HG02973 (cell line): Measurements from ENCODE around the gene ATF7.
"Not testable (repeated sequence)": the region's sequence is repeated elsewhere in the genome, so short reads cannot be mapped to it uniquely, and the experiment has no call there.

Source experiments
- ATAC-seq: cut with Tn5 transposase; IDR thresholded peaks from one replicate; pipeline ENCODE4 v1.9.1; 2021; ENCODE audit warnings: moderate library complexity; ENCODE audit not compliant: unreplicated experiment

The ATF7 gene

DNA sequence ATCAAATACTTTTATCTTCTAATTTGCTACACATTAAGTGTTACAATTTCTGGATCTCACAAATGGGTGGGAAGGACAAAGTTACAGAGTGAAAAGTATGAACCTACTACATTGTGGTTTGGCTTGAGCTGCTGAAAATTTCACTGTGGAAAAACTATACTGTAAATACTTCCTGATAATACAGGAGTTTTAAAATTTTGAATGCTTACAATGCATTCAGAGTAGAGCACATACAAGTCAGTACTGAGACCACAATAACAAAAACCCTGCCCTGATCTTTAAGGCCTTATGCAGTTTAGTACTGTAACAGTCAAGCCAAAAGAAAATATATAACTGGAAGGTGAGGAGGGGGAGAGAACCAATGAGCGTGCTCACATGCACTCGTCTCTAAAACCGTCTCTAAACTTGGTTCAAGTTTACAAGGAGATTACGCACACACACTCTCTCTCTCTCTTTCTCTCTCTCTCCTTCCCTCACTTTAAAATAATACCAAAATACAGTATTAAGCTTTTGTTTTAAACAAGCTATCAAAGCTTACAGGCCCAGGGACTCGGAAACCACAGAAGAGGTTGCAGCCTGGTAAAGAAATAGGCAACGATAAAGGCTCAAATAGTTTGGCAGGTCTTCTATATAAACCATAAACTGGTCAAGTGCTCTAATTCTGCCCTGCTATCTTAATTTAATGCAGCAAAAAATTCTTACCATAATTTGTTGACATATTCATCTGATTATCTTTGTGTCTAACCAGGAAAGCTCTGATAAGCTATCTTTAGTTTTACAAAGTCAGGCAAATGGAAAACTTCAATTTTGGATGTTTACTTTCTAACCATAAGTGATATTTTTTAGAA is 58.0 kb downstream of the ATF7 start:
- no peak for ATAC-seq

DNA sequence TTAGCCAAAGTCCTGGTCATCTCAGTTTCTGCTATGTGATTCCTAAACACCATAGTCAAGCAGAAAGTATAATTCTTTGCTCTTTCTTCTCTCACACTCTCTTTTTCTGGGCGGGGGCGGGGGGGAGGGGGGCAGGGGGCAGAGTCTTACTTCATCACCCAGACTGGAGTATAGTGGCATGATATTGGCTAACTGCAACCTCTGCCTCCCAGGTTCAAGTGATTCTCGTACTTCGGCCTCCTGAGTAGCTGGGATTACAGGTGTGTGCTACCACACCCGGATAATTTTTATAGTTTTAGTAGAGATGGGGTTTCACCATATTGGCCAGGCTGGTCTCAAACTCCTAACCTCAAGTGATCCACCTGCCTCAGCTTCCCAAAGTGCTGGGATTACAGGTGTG is 60.8 kb downstream of the ATF7 start:
- ATAC-seq, result not testable (repeated sequence)

DNA sequence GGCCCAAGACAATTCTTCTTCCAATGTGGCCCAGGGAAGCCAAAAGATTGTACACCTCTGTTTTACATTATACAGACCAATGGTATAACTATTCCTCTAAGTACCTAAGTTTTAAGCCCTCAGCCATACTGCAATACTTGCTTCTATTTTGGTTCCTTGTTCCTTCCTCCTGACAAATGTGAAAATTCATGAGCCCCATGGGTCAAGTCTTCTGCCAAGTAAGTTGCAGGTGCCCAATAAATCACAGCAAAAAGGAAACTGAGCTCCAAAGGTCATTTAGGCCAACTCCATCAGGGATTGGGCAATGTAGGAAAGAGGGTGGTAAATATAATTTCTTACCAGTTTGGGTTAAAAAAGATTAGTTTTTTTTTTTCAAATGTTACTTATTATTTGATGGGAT is 61.2 kb downstream of the ATF7 start:
- no peak for ATAC-seq

DNA sequence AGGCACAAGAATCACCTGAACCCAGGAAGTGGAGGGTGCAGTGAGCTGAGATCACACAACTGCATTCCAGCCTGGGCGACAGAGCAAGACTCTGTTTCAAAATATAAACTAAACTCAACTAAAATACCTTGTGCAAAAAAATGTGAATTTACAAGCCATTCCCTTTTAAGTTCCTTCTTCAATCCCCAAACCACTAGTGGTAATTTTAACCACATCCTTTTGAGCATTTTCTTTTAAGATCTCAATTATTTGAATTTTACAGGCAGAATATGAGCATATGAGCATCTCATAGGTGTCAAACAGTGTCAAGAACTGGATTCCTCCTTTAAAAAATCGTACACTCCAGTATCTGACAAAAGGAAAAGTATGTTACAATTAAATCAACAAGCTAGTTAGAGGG is 61.9 kb downstream of the ATF7 start:
- ATAC-seq, result no peak

DNA sequence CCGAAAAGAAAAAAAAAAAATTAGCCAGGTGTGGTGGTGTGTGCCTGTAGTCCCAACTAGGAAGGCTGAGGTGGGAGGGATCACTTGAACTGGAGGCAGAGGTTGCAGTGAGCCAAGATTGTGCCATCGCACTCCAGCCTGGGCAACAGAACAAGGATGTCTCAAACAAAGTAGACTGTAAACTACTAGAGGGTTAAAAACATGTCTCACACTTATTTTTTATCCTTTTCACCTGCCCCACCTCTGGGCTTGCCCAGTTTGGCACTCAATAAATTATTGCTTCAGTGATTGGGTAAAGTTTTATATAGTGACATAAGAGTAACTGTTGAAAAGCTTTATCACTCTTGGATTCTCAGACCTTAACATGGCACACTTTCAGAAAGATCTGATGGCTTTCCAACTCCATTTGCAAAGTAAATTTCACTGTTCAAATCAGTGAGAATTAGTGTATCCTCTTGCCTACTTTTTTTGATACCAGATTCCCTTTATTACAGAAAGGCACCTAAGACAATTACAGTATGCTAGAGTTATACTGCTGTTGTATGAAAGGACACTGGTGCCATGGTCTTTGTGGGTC is 62.6 kb downstream of the ATF7 start:
- ATAC-seq, result no peak

DNA sequence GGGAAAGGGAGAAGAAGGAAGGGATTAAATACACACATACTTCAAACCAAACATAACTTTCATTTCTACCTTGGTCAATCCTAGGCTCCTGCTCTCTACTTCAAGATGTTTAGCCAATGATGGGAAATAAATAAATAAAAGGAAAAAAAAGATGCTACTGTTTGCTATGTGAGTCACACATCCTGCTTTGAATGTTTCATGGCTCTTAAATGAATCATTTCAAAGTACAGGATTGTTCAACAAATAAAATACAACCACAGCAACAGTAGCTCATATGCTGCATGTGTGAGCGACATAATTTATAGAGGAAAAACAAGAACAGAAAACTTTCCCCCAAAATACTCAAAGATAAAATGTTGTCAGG is 64.6 kb downstream of the ATF7 start:
- ATAC-seq, result no peak

DNA sequence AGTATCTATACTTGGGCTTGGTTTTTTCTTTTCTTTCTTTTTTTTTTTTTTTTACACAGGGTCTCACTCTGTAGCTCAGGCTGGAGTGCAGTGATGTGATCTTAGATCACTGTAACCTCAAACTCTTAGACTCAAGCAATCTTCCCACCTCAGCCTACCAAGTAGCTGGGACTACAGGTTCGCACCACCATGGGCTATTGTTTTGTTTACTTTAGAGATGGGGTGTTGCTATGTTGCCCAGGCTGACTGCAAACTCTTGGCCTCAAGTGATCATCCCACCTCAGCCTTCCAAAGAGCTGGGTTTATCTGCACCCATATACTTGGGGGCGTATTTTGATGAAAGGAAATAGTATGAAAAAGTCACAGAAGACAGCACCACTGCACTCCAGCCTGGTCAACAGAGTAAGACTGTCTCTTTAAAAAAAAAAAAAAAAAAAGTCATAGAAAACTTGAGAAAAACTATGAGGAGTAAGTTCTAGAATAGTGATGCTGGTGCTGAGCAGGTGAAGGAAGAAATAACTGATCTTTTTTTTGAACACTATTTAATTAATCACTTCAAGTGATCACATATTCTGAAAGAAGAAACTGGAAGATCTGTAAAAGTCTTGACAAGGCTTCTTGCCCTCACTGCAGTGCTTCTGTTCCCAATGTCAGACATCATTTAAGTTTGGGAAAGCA is 65.1 kb downstream of the ATF7 start:
- no peak for ATAC-seq

DNA sequence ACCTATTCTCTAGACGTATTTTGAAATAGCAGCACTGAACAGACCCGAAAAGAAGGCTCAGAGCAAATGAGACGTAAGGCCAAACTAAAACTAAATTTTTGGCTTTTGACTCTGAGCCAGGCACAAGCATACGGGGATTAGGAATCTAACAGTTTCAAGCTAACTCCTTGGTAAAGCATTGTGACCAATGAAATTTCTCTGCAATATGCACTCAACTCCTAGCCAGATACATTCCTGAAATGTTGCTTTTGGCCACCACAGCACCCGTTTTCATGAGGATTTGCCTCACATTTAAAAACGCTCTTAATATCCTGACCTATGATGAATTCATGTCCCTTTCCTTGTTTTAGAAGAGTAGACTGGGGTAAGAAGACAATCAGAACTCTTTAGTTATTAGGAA is 65.8 kb downstream of the ATF7 start:
- ATAC-seq, result no peak

DNA sequence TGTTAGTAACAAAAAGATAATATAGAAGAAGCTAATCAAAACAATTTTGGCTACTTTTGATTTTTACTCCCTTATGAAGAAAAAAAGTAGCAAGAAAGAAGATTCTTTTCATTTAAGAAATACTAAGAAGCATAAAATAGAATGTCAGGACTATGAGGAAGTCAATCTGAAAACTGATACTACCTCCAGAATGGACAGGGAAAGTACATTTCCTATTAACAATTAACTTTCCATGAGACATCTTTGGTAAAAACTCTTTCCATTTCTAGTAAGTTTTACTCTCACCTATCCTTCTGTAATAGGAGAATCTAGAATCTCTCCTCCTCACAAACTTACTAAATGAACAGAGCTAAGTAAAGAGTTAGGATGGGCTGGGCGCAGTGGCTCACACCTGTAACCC is 67.6 kb downstream of the ATF7 start:
- no peak for ATAC-seq

DNA sequence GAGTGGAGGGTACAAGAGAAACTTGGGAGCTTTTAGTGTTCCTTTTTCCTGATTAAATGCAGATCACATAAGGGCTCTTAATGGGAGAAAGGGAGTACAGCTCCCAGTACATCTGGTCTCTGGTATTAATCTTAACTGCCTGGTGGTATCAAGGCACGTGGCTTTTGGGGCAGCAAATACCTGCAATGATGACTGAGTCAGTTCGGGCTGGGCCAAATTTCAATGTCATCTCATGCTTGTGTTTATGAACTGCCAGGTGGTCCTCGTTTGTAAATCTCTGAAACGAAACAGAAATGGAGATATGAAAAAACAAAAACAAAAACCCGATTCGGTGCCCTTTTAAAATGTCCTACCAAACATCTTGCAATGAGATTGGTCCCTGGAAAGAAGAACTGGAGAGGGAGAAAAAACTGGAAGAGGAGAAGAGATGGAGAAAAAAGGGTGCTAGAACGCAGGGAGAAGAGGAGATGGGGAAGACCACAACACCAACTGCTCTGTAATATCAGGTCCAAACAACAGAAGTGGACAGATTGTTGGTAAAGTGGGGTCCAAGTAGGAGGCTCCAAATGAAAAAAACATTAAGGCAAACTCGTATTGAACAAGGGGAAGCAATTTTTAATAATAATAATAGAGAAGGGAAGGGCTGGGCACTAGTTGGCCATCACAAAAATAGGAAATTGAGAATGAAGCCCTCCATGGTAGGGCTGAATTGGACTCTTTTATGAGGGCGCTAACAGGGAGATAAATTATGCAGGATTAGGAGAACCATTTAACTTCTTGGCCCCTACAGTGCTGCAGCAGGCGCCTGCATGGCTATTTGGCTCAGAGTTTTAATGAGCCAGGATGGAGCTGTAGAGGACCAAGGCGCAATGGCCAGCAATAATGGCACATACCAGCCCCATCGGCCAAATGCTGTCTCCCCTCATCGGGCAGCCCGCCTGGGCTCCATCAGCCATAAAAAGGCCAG is 73.5 kb downstream of the ATF7 start:
- no peak for ATAC-seq

DNA sequence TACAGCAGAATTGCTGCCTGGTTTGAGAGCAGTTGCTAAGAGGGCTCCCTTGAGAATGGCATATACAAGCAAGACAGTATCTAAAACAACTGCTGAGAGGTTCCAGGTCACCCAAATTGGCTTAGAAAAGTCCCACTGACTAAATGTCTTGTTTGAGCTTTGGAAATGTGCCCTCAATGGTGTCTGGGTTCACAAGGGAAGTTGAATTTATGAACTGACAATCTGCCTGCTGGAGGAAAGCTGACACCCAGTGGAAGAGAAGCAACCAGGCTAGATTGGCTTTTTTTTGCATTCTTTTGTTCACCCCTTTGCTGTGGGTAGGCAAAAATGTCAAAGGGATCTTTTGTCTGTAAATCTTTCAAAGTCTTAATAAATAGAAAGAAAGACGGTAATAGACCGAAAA is 74.3 kb downstream of the ATF7 start:
- ATAC-seq, result no peak

DNA sequence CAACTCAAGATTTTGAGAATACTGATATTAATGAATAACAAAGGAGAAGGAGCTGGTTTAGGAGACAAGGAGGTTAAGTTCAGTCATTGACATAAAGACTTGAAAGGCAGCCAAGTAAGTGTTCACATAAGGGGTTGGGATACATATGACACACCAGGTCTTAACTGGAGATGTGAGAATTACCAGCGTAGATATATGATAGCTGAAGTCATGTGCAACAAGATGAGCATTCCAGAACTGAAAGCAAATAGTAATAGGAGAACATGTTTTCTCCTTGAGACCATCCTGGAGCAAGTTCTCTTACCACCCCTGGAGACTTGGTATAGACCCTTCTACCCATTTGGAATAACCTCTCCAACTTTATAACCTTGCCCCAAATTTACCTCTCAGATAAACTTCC is 75.6 kb downstream of the ATF7 start:
- no peak for ATAC-seq

DNA sequence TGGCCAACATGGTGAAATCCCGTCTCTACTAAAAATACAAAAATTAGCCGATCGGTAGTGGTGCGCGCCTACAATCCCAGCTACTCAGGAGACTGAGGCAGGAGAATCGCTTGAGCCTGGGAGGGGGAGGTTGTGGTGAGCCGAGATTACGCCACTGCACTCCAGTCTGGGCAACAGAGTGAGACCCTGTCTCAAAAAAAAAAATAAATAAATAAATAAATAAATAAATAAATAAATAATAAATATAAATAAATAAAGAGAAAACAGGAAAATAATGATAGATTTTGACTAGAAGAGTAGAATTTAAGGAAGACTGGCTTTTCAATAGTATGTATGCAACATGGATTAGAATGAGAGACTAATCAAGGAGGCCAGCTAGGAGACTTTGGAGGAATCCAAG is 76.1 kb downstream of the ATF7 start:
- not testable (repeated sequence) for ATAC-seq

DNA sequence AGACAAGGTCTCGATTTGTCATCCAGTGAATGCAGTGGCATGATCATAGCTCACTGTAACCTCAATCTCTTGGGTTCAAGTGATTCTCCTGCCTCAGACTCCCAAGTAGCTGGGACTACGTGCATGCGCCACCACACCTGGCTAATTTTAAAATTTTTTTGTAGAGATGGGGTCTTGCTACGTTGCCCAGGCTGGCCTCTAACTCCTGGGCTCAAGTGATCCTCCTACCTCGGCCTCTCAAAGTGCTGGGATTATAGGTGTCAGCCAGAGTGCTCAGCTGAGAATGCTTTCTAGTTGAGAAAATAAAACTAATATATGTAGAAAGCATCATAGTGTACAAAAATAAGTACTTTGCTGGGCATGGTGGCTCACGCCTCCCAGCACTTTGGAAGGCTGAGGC is 77.8 kb downstream of the ATF7 start:
- ATAC-seq, result not testable (repeated sequence)

DNA sequence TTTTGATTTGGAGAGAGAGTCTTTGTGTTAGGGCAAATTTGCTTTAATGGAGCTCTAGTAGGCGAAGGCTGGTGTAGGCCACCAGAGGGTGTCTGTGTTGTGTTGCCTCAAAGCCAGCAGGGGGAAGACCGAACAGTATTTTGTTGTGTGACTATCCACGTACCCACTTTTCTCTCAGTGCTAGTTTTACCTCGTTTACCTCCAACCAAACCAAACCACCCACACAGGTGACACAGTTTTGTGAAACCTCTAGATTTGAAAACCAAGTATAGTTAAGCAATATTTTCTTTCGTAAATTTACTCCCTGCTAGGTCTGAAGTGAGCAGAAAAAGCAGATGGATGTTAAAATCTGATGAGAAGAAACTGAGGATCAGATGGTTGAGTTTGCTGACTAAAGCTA is 82.6 kb downstream of the ATF7 start:
- peak; percentile 59 for ATAC-seq

DNA sequence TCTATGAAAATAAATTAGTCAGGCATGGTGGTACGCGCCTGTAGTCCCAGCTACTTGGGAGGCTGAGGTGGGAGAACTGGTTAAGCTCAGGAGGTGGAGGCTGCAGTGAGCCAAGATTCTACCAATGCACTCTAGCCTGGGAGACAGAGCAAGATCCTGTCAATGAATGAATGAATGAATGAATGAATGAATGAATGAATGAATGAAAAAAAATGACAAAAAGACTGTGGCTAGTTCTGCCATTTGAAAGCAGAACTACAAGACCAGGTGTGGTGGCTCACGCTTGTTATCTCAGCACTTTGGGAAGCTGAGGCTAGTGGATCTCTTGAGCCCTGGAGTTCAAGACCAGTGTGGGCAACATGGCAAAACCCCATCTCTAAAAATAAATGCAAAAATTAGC is 86.7 kb downstream of the ATF7 start:
- ATAC-seq, result no peak

DNA sequence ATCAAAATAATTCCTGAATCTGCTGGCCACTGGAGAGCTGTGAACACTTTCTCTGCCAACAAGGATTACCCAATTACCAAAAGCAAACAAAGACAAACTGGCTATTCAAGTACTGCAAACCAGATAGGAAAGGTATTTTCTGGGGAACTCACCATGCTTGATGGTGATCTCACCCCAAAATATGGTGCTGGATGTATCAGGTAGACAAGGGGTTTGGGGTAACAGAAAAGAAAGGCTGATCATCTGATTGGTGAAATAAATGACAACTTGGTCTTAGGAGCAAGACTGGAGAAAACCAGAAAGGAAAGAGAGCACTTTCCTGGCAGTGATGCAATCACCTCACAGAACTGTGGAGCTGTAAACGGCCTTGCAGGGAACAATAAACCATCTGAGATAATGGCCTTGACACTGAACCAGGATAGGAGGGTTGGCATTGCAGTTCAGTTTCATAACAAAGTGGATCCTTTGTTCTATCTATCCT is 87.9 kb downstream of the ATF7 start:
- ATAC-seq, result no peak

DNA sequence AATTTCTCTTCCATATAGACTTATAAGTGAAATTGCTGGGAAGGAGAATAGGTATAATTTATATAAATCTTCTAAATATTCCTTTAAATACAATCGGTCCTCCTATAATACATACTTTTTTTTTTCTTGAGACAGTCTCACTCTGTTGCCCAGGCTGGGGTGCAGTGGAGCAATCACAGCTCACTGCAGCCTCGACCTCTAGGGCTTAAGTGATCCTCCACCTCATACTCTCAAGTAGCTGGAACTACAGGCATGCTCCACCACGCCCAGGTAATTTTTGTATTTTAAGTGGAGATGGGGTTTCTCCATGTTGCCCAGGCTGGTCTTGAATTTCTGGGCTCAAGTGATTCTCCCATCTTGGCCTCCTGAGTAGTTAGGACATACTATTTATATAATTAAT is 89.2 kb downstream of the ATF7 start:
- ATAC-seq, result no peak

DNA sequence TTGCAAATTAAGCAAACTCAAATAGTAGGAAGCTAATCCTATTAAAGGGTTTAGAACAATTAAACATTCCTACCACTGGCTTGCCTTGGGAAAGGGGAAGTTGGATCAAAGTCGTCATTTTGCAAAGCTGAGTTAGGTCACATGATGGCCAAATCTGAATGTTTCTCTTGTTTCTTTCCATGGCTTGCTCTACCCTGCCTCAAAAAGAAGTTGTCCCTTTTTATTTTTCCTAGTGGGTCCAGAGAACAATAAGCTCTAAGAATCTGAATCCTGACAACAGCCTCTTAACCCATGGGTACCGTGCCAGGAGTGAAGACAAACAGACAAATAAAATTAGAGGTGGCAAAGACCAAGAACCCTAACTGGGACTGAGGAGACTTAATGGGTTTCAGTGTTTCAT is 92.7 kb downstream of the ATF7 start:
- no peak for ATAC-seq

DNA sequence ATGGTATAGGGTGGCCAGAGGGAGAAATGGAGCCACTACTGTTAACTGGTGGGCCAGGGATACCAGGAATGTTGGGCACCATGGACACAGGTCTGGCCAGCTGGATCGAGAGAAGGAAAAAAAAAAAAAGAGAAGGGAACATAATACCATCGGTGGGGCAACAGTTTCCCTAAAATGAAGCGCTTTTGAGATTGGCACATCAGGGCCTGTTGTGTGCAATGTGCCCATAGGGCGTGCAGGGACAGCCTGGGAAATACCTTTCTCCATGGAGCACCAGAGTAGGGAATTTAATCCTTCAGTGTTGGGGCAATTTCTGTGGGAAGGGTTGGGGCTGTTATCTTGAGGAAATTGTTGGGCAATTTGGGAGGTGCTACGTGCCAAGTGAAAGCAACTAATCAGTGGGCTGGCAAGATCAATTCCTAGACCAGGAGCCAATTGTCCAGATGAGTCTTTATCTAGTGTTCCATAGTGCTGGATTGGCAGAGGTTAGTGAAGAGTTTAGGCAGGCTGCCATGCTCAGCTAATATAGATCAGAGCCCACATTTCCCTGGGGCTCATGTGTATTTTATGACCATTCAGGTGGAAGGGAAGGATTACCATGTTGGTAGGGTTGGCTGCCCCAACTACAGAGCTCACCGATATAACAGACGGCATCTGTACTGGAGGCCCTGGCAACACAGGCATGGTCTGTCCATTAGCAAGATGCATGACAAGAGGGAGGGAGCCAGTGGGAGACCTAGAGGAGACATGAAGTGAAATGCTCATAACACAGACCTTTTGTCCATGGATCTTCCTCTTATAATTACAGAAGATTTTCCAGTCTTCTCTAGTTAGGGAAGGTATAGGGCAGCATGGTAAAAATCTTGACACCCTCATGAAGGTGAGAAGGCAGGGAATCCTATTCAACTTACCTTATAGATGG is 93.4 kb downstream of the ATF7 start:
- no peak for ATAC-seq
